Measurements from ENCODE around the gene APMAP.

DNA sequence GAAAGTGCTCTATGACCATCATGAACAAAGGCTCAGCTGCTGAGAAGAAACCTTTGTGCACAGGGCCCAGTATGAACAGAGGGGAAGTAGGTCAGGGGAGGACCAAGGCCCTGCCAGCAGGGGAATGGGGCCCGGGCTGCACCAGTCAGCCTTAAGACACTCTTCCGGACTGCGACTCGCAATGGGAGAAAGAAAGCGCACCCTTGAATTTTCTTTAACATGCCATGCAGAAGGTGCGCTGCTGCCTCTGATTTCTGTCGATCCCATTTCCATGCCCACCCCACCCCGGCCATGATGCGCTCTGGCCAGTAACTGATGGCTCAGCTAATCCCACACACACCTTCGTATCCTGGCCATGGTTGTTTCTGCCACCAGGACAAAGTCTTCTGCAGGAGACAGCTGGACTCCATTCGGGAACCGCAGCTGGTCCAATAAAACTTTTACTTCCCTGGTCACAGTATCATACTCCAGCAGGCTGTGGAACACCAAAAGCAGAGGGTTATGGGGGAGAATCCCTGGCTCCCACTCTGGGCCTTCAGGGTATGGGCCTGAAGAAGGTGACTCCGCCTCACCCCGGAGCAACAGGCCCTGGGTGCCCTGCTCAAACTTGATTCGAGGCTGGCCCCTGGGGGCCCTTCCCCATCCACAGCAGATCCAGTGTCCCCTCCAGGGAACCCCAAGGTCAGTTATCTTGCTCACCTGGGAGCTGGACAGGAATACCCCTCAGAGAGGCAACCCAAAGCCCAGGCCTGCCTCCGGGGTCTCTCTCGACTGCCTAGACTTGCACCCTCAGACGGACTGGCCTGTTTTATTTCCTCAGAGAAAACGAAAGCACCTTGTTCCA, 23.1 kb downstream of the APMAP start:
- TF ChIP-seq, protein P1, sequence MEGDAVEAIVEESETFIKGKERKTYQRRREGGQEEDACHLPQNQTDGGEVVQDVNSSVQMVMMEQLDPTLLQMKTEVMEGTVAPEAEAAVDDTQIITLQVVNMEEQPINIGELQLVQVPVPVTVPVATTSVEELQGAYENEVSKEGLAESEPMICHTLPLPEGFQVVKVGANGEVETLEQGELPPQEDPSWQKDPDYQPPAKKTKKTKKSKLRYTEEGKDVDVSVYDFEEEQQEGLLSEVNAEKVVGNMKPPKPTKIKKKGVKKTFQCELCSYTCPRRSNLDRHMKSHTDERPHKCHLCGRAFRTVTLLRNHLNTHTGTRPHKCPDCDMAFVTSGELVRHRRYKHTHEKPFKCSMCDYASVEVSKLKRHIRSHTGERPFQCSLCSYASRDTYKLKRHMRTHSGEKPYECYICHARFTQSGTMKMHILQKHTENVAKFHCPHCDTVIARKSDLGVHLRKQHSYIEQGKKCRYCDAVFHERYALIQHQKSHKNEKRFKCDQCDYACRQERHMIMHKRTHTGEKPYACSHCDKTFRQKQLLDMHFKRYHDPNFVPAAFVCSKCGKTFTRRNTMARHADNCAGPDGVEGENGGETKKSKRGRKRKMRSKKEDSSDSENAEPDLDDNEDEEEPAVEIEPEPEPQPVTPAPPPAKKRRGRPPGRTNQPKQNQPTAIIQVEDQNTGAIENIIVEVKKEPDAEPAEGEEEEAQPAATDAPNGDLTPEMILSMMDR (conservative IDR thresholded peaks at IDR 0.05; ENCODE audit: low read length), result no peak
- TF ChIP-seq EZH2phosphoT487 (IDR thresholded peaks at IDR 0.05; ENCODE audit: borderline replicate concordance, low read depth, low read length), result no peak
